Transverse colon (tissue), 4 donors: ENCODE results near the gene CPA1. TPM values are rescaled to one million over a fixed set of nuclear protein-coding genes. Genes with fewer than 3 reads are reported as not detected.

ENCODE experiments used
- DNase-seq: peaks from one replicate; pipeline ENCODE4 v3.0.0-alpha.2; 2019
- H3K27ac ChIP-seq, 4 donors: fragments of 200-600 bp; sonication (generic); 2 replicates each; pipeline ENCODE4 v1.5.1; 2016 to 2018; ENCODE audit warnings: inconsistent platforms in 4 of 4
- H3K27me3 ChIP-seq: fragments of 200-600 bp; sonication (generic); 2 replicates; pipeline ENCODE4 v1.5.1; 2017; ENCODE audit warnings: inconsistent platforms
- H3K36me3 ChIP-seq, 4 donors: fragments of 200-600 bp; sonication (generic); 2 replicates each; pipeline ENCODE4 v1.5.1; 2017 to 2019; ENCODE audit warnings: inconsistent platforms in 4 of 4
- H3K4me1 ChIP-seq, 4 donors: fragments of 200-600 bp; sonication (generic); 2 replicates each; pipeline ENCODE4 v1.5.1; 2017 to 2020; ENCODE audit warnings: inconsistent platforms in 4 of 4
- H3K4me3 ChIP-seq, 4 donors: fragments of 200-600 bp; sonication (generic); 1 replicate in 1 of 4; 2 replicates in 3 of 4; pipeline versions ENCODE4 v1.5.1 to v1.6.1; 2017 to 2019; ENCODE audit warnings: inconsistent platforms in 4 of 4
- H3K9me3 ChIP-seq, 2 donors: fragments of 200-600 bp; sonication (generic); 2 replicates each; pipeline ENCODE4 v1.5.1; 2017 to 2019; ENCODE audit warnings: inconsistent platforms in 2 of 2
- CTCF ChIP-seq, 5 experiments: fragments of 200-600 bp in 3 of 5; fragments of 450-650 bp in 2 of 5; sonication (generic) in 3 of 5; IDR thresholded peaks; 1 replicate in 2 of 5; 2 replicates in 3 of 5; pipeline ENCODE4 v1.5.1; 2016 to 2017; ENCODE audit warnings: antibody characterized with exemption in 5 of 5, inconsistent platforms in 3 of 5, mild to moderate bottlenecking in 2 of 5, moderate library complexity in 1 of 5
- EP300 ChIP-seq: sonication (generic); formaldehyde crosslinking; IDR thresholded peaks from one replicate; pipeline ENCODE4 v1.6.1; 2017; ENCODE audit warnings: antibody characterized with exemption, low read depth
- POLR2A ChIP-seq: fragments of 450-650 bp; IDR thresholded peaks from one replicate; pipeline ENCODE4 v1.6.1; 2016; ENCODE audit warnings: antibody characterized with exemption, mild to moderate bottlenecking, moderate library complexity
- POLR2AphosphoS5 ChIP-seq, 3 donors: sonication (generic); formaldehyde crosslinking; IDR thresholded peaks; one replicate each; pipeline ENCODE4 v1.6.1; 2016; ENCODE audit warnings: antibody characterized with exemption in 3 of 3
- WGBS, 2 donors: methylation state at CpG; one replicate each; pipeline ENCODE4 v1.1.5; 2018; ENCODE audit warnings: low coverage in 1 of 2; 5-methylcytosine and 5-hydroxymethylcytosine counted together
- in situ Hi-C, 4 donors: fragments of 200-750 bp; cut with MboI; loops; one replicate each; pipeline versions ENCODE4 v1.15.0 to v1.15.1; 2017; ENCODE audit warnings: low sequenced_read_pairs in 3 of 4, low pct_ligation_motif_present in 1 of 4, low pct_unique_long_range_greater_than_20kb in 1 of 4
- intact Hi-C: fragments of 100-400 bp; cut with DNase I; formaldehyde crosslinking; loops from one replicate; pipeline ENCODE4 v1.15.1; 2023; ENCODE audit warnings: low total_unique reads
- total RNA-seq, 4 donors: library from RNA; depleted of rRNA; stranded (reverse); fragments of >200 nt; gene quantifications; one replicate each; pipeline ENCODE4 v1.1.0, GENCODE V29; 2016

Gene CPA1
- total RNA-seq, 4 donors from 2014 or later: not detected

DNA sequence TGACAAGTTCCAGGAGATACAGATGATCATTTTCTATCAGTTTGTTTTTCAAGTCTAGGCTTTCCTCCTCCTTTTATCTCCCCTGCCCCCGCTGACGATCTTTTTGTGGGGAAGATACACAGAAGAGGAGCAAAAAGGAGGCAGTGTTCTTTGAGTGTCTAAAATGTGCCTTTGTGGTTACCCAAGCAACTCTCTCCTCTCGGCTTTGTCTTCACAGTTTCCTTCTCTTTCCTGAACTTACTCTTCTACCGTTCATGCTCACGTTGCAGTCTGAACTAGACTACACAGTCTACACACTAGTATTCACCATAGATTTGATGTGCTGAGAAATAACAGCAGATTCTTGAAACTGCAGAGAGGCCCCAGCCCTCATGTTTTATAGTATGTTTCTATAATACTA, 36.9 kb downstream of the CPA1 start:
- no peak overlapping the region for H3K4me3 ChIP-seq
- 51 to 75% methylated on average over 5 of the region's 5 CpGs for WGBS, 2 donors
- peaks cover 0 to 11% (median 2%) of the 10 kb centered on the region in 4 donors for H3K4me1 ChIP-seq
- in situ Hi-C loops (no loop called here), intact Hi-C loops (no loop called here)
- no peaks in the 10 kb centered on the region for H3K9me3 ChIP-seq
- TF ChIP-seq POLR2AphosphoS5 (IDR thresholded peaks at IDR 0.05): no peak
- no peak for TF ChIP-seq POLR2A
- no peak for TF ChIP-seq EP300
- no peak for TF ChIP-seq CTCF (IDR thresholded peaks at IDR 0.05)
- no peaks in the 10 kb centered on the region for H3K27me3 ChIP-seq
- DNase-seq: no peak
- no peak overlapping the region for H3K27ac ChIP-seq
- H3K36me3 ChIP-seq: no peaks in the 10 kb centered on the region

GRCh38 chr7:130418306-130418705, 38.0 kb downstream of the CPA1 start:
- no peaks in the 10 kb centered on the region for H3K27me3 ChIP-seq
- in situ Hi-C loops: no loop called here
- no peak overlapping the region for H3K27ac ChIP-seq
- H3K4me1 ChIP-seq: peaks cover 0 to 11% (median 2%) of the 10 kb centered on the region in 4 donors
- TF ChIP-seq POLR2A (no peak), CTCF (IDR thresholded peaks at IDR 0.05) (no peak), POLR2AphosphoS5 (IDR thresholded peaks at IDR 0.05) (no peak), EP300 (no peak)
- no peak for DNase-seq
- intact Hi-C loops: no loop called here
- H3K36me3 ChIP-seq: no peaks in the 10 kb centered on the region
- no peak overlapping the region for H3K4me3 ChIP-seq
- WGBS, 2 donors: 95 to 100% methylated on average over 6 to 7 of the region's 7 CpGs
- no peaks in the 10 kb centered on the region for H3K9me3 ChIP-seq

GRCh38 chr7:130419658-130420057, 39.4 kb downstream of the CPA1 start:
- DNase-seq: no peak
- no peak overlapping the region for H3K27ac ChIP-seq

DNA sequence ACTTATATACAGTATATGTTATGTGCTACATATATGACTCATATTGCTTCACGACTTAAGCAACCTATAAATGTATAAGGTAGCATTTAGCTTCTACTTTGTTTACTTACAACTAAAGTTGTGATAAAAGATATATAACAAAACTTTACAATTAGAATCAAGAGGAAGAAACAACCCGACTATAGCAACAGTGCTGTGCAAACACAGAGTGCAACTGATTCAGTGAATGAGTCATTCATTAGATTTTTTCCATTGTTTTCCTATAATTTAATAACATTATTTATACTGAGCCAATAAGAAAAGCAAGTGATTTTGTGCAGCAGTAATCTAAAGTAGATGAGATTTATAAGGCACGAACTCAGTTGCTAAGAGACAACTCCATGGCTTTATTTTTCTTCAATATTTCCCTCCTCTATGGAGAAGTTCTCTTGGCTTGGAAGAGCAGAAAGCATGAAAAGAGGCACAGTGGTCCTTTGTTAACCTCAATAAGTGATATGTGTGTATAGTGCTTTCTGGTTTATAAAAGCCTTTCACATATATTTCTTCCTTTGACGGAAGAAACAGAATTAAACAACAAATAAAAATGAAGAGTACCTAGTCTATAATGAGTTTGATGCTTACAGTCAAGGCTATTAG, 40.8 kb downstream of the CPA1 start:
- Histone ChIP-seq H3K4me3 (no peak overlapping the region), H3K4me1 (peaks cover 0 to 11% (median 2%) of the 10 kb centered on the region in 4 donors), H3K27me3 (no peaks in the 10 kb centered on the region), H3K27ac (peak overlapping the region in 3 of 4 donors; percentile 6 to 23 (median 17)), H3K36me3 (no peaks in the 10 kb centered on the region), H3K9me3 (no peaks in the 10 kb centered on the region)
- TF ChIP-seq CTCF (IDR thresholded peaks at IDR 0.05) (no peak), EP300 (no peak), POLR2AphosphoS5 (IDR thresholded peaks at IDR 0.05) (no peak), POLR2A (no peak)
- no peak for DNase-seq
- in situ Hi-C loops: no loop called here
- 47 to 50% methylated on average over 4 of the region's 4 CpGs for WGBS, 2 donors
- intact Hi-C loops: no loop called here

More at GRCh38 chr7:130419658-130420057, 39.4 kb downstream of the CPA1 start:
- no peak overlapping the region for H3K4me3 ChIP-seq
- in situ Hi-C loops (no loop called here), intact Hi-C loops (no loop called here)
- 64 to 67% methylated on average over 5 of the region's 5 CpGs for WGBS, 2 donors
- H3K36me3 ChIP-seq: no peaks in the 10 kb centered on the region
- H3K9me3 ChIP-seq: no peaks in the 10 kb centered on the region
- peaks cover 0 to 11% (median 2%) of the 10 kb centered on the region in 4 donors for H3K4me1 ChIP-seq
- H3K27me3 ChIP-seq: no peaks in the 10 kb centered on the region
- TF ChIP-seq POLR2AphosphoS5 (IDR thresholded peaks at IDR 0.05) (no peak), CTCF (IDR thresholded peaks at IDR 0.05) (no peak), POLR2A (no peak), EP300 (no peak)
